GM23338 (cell line): Measurements from ENCODE around the gene MAP4K4. TPM values are rescaled to one million over a fixed set of nuclear protein-coding genes. Genes with fewer than 3 reads are reported as not detected.

Source experiments
- ATAC-seq: fragments of 200-7000 bp; cut with Tn5 transposase; 3 replicates; pipeline ENCODE4 v1.9.1; 2020
- DNase-seq: peaks from one replicate; pipeline ENCODE4 v3.0.0-alpha.2; 2015; ENCODE audit warnings: low spot score
- H2AFZ ChIP-seq: fragments of 200-600 bp; sonication (generic); 2 replicates; pipeline ENCODE4 v1.8.0; 2016; ENCODE audit warnings: antibody characterized with exemption, mild to moderate bottlenecking, moderate library complexity
- H3F3A ChIP-seq: fragments of 200-600 bp; sonication (generic); replicated peaks from 2 replicates; pipeline ENCODE4 v1.8.0; 2017; ENCODE audit warnings: antibody characterized with exemption, mixed run types, low read depth
- H3K27ac ChIP-seq: fragments of 200-600 bp; sonication (generic); 2 replicates; pipeline ENCODE4 v1.6.1; 2016; ENCODE audit warnings: low read depth
- H3K27me3 ChIP-seq: fragments of 200-600 bp; sonication (generic); 2 replicates; pipeline ENCODE4 v1.8.0; 2016; ENCODE audit warnings: mild to moderate bottlenecking, mixed run types, moderate library complexity; ENCODE audit not compliant: insufficient read depth
- H3K36me3 ChIP-seq: fragments of 200-600 bp; sonication (generic); 2 replicates; pipeline ENCODE4 v1.8.0; 2016; ENCODE audit warnings: mild to moderate bottlenecking; ENCODE audit not compliant: insufficient read depth
- H3K4me1 ChIP-seq: fragments of 200-600 bp; sonication (generic); 2 replicates; pipeline ENCODE4 v1.8.0; 2016; ENCODE audit warnings: mild to moderate bottlenecking, moderate library complexity; ENCODE audit not compliant: insufficient read depth
- H3K4me2 ChIP-seq: fragments of 200-600 bp; sonication (generic); 2 replicates; pipeline ENCODE4 v1.7.1; 2017; ENCODE audit warnings: mixed run types
- H3K4me3 ChIP-seq: fragments of 200-600 bp; sonication (generic); 2 replicates; pipeline ENCODE4 v1.6.1; 2016; ENCODE audit warnings: mixed run types
- H3K79me2 ChIP-seq: fragments of 200-600 bp; sonication (generic); replicated peaks from 2 replicates; pipeline ENCODE4 v1.8.0; 2017; ENCODE audit warnings: mild to moderate bottlenecking; ENCODE audit not compliant: insufficient read depth
- H3K9me2 ChIP-seq: fragments of 200-600 bp; sonication (generic); 2 replicates; pipeline ENCODE4 v1.8.0; 2017; ENCODE audit not compliant: insufficient read depth
- H4K20me1 ChIP-seq: fragments of 200-600 bp; sonication (generic); replicated peaks from 2 replicates; pipeline ENCODE4 v1.8.0; 2017; ENCODE audit warnings: mild to moderate bottlenecking; ENCODE audit not compliant: insufficient read depth
- H3K27ac Mint-ChIP-seq: 2 replicates; pipeline ENCODE4 v1.8.0; 2020; ENCODE audit warnings: inconsistent platforms, mild to moderate bottlenecking, moderate library complexity, mixed read lengths
- H3K27me3 Mint-ChIP-seq: 3 replicates; pipeline ENCODE4 v1.8.0; 2022; ENCODE audit warnings: low read depth, mild to moderate bottlenecking, moderate library complexity, mixed read lengths, inconsistent platforms; ENCODE audit not compliant: insufficient read depth, poor library complexity
- H3K36me3 Mint-ChIP-seq: 3 replicates; pipeline ENCODE4 v1.8.0; 2021; ENCODE audit warnings: low read depth, mild to moderate bottlenecking, inconsistent platforms, moderate library complexity, mixed read lengths
- H3K4me1 Mint-ChIP-seq: 3 replicates; pipeline ENCODE4 v1.8.0; 2020; ENCODE audit warnings: mild to moderate bottlenecking, inconsistent platforms, mixed read lengths
- H3K4me3 Mint-ChIP-seq: 3 replicates; pipeline ENCODE4 v1.8.0; 2021; ENCODE audit warnings: moderate library complexity, mild to moderate bottlenecking, inconsistent platforms, mixed read lengths
- H3K9me3 Mint-ChIP-seq: 3 replicates; pipeline ENCODE4 v1.8.0; 2020; ENCODE audit warnings: moderate library complexity, mild to moderate bottlenecking, inconsistent platforms, mixed read lengths
- CREB1 ChIP-seq: fragments of 250-450 bp; sonication (Bioruptor Pico); IDR thresholded peaks from 2 replicates; pipeline ENCODE4 v1.5.0; 2020; ENCODE audit warnings: low read depth, mild to moderate bottlenecking, moderate library complexity
- EZH2 ChIP-seq: fragments of 200-600 bp; sonication (generic); IDR thresholded peaks from one replicate; pipeline ENCODE4 v1.8.0; 2017; ENCODE audit warnings: antibody characterized with exemption, mild to moderate bottlenecking, low read depth; ENCODE audit not compliant: unreplicated experiment
- EZH2phosphoT487 ChIP-seq: fragments of 200-600 bp; sonication (generic); IDR thresholded peaks from one replicate; pipeline ENCODE4 v1.8.1; 2018; ENCODE audit warnings: antibody characterized with exemption; ENCODE audit not compliant: unreplicated experiment
- JUNB ChIP-seq: IDR thresholded peaks from one replicate; pipeline ENCODE4 v1.6.1; 2016; ENCODE audit warnings: antibody characterized with exemption; ENCODE audit not compliant: unreplicated experiment
- NANOG ChIP-seq: IDR thresholded peaks from 2 replicates; pipeline ENCODE4 v1.6.1; 2016; ENCODE audit warnings: antibody characterized with exemption, borderline replicate concordance
- POLR2AphosphoS5 ChIP-seq: IDR thresholded peaks from 2 replicates; pipeline ENCODE4 v1.6.1; 2016; ENCODE audit warnings: antibody characterized with exemption, low read depth
- STAT1 ChIP-seq: IDR thresholded peaks from one replicate; pipeline ENCODE4 v1.6.1; 2016; ENCODE audit warnings: antibody characterized with exemption; ENCODE audit not compliant: unreplicated experiment
- ZNF114 ChIP-seq: fragments of 250-450 bp; sonication (Bioruptor Pico); IDR thresholded peaks from 2 replicates; pipeline ENCODE4 v1.5.0; 2020; ENCODE audit warnings: mild to moderate bottlenecking, moderate library complexity
- ZNF331 ChIP-seq: fragments of 250-450 bp; sonication (Bioruptor Pico); IDR thresholded peaks from 2 replicates; pipeline ENCODE4 v1.5.0; 2020; ENCODE audit warnings: low read depth, mild to moderate bottlenecking, moderate library complexity
- polyA plus RNA-seq: library from polyadenylated mRNA; unstranded; fragments of >200 nt; fragmentation: Nextera tagmentation; extraction: Ambion mirVana; gene quantifications from 2 replicates; pipeline ENCODE4 v1.2.1, GENCODE V29; 2016
- total RNA-seq: library from RNA; depleted of rRNA; stranded (reverse); fragments of >200 nt; shearing (Covaris generic); gene quantifications from 2 replicates; pipeline ENCODE4 v1.2.3, GENCODE V29; 2014
- TF ChIP-seq, protein P1 (sequence below): fragments of 250-450 bp; sonication (Bioruptor Pico); IDR thresholded peaks from 2 replicates; pipeline ENCODE4 v1.5.0; 2020; ENCODE audit warnings: mild to moderate bottlenecking, moderate library complexity
- TF ChIP-seq, protein P2 (sequence below), 2 experiments: fragments of 200-600 bp in 1 of 2; sonication (generic) in 1 of 2; conservative IDR thresholded peaks; 2 replicates each; pipeline versions ENCODE4 v1.5.1 to v1.6.1; 2016 to 2017; ENCODE audit warnings: antibody characterized with exemption in 2 of 2, low read depth in 2 of 2, mild to moderate bottlenecking in 2 of 2, moderate library complexity in 1 of 2
- TF ChIP-seq, protein P3 (sequence below): IDR thresholded peaks from one replicate; pipeline ENCODE4 v1.6.1; 2018; ENCODE audit warnings: antibody characterized with exemption; ENCODE audit not compliant: unreplicated experiment
- TF ChIP-seq, protein P4 (sequence below): IDR thresholded peaks from 2 replicates; pipeline ENCODE4 v1.6.1; 2016; ENCODE audit warnings: antibody characterized with exemption

MAP4K4 gene
- total and polyA plus RNA-seq, 2 experiments from 2014 or later: 34.6 to 99.2 TPM

DNA sequence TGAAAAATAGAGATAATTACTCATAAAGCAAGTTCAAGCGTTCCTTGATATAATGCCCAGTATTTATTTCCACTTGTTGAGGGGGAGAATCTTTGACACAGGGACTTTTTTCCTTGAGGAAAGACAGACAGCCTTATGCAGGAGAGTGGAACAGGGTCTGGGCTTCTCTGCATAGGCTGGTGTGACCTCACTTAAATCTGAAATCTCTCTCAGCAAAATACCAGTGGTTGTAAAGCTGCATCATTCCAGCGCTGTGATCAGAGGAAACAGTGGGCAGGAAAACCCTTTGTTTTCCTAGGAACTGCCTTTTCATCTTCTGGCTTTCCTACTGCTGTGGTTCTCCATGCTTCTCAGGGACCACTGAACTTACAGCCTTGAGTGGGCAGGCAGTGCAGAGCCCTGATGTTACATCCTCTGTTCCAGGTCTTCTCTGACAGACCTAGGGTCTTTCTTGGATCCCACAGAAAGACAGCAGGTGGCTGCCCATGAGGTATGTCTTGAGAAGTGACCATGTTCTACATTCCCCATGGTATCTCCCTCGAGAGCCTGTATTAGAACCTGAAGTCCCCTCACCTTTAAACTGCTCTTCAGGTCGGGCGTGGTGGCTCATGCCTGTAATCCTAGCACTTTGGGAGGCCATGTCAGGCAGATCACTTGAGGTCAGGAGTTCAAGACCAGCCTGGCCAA is 17.6 kb upstream of the MAP4K4 start:
- no peak for DNase-seq
- peak overlapping the region; percentile 59 for H2AFZ ChIP-seq

More for the DNA sequence above, 17.6 kb upstream of the MAP4K4 start:
- Histone ChIP-seq H3K27ac (no peak overlapping the region), H3K27me3 (no peaks in the 10 kb centered on the region), H3K4me3 (no peak overlapping the region), H4K20me1 (no peaks in the 10 kb centered on the region), H3K4me1 (no peaks in the 10 kb centered on the region), H3K36me3 (no peaks in the 10 kb centered on the region), H3K9me2 (0 out of 2 replicates have a peak, but pooled peaks cover 3% of the 10 kb centered on the region), H3F3A (no peaks in the 10 kb centered on the region), H3K79me2 (no peaks in the 10 kb centered on the region), H3K4me2 (no peak overlapping the region)
- Mint-ChIP-seq H3K9me3 (no peaks in the 10 kb centered on the region), H3K36me3 (no peaks in the 10 kb centered on the region), H3K27me3 (peaks cover 2% of the 10 kb centered on the region), H3K27ac (no peak overlapping the region), H3K4me3 (no peak overlapping the region), H3K4me1 (no peaks in the 10 kb centered on the region)
- ATAC-seq: no peak
- TF ChIP-seq CREB1 (CRISPR knock-in tag) (no peak), JUNB (no peak), NANOG (no peak), ZNF114 (CRISPR knock-in tag) (no peak), ZNF331 (CRISPR knock-in tag) (no peak), STAT1 (no peak), POLR2AphosphoS5 (no peak), EZH2phosphoT487 (no peak), EZH2 (no peak)
- TF ChIP-seq, protein P1, sequence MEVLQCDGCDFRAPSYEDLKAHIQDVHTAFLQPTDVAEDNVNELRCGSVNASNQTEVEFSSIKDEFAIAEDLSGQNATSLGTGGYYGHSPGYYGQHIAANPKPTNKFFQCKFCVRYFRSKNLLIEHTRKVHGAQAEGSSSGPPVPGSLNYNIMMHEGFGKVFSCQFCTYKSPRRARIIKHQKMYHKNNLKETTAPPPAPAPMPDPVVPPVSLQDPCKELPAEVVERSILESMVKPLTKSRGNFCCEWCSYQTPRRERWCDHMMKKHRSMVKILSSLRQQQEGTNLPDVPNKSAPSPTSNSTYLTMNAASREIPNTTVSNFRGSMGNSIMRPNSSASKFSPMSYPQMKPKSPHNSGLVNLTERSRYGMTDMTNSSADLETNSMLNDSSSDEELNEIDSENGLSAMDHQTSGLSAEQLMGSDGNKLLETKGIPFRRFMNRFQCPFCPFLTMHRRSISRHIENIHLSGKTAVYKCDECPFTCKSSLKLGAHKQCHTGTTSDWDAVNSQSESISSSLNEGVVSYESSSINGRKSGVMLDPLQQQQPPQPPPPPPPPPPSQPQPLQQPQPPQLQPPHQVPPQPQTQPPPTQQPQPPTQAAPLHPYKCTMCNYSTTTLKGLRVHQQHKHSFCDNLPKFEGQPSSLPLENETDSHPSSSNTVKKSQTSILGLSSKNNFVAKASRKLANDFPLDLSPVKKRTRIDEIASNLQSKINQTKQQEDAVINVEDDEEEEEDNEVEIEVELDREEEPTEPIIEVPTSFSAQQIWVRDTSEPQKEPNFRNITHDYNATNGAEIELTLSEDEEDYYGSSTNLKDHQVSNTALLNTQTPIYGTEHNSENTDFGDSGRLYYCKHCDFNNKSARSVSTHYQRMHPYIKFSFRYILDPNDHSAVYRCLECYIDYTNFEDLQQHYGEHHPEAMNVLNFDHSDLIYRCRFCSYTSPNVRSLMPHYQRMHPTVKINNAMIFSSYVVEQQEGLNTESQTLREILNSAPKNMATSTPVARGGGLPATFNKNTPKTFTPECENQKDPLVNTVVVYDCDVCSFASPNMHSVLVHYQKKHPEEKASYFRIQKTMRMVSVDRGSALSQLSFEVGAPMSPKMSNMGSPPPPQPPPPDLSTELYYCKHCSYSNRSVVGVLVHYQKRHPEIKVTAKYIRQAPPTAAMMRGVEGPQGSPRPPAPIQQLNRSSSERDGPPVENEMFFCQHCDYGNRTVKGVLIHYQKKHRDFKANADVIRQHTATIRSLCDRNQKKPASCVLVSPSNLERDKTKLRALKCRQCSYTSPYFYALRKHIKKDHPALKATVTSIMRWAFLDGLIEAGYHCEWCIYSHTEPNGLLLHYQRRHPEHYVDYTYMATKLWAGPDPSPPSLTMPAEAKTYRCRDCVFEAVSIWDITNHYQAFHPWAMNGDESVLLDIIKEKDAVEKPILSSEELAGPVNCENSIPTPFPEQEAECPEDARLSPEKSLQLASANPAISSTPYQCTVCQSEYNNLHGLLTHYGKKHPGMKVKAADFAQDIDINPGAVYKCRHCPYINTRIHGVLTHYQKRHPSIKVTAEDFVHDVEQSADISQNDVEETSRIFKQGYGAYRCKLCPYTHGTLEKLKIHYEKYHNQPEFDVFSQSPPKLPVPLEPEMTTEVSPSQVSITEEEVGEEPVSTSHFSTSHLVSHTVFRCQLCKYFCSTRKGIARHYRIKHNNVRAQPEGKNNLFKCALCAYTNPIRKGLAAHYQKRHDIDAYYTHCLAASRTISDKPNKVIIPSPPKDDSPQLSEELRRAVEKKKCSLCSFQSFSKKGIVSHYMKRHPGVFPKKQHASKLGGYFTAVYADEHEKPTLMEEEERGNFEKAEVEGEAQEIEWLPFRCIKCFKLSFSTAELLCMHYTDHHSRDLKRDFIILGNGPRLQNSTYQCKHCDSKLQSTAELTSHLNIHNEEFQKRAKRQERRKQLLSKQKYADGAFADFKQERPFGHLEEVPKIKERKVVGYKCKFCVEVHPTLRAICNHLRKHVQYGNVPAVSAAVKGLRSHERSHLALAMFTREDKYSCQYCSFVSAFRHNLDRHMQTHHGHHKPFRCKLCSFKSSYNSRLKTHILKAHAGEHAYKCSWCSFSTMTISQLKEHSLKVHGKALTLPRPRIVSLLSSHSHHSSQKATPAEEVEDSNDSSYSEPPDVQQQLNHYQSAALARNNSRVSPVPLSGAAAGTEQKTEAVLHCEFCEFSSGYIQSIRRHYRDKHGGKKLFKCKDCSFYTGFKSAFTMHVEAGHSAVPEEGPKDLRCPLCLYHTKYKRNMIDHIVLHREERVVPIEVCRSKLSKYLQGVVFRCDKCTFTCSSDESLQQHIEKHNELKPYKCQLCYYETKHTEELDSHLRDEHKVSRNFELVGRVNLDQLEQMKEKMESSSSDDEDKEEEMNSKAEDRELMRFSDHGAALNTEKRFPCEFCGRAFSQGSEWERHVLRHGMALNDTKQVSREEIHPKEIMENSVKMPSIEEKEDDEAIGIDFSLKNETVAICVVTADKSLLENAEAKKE (CRISPR knock-in tag): no peak
- TF ChIP-seq, protein P2, sequence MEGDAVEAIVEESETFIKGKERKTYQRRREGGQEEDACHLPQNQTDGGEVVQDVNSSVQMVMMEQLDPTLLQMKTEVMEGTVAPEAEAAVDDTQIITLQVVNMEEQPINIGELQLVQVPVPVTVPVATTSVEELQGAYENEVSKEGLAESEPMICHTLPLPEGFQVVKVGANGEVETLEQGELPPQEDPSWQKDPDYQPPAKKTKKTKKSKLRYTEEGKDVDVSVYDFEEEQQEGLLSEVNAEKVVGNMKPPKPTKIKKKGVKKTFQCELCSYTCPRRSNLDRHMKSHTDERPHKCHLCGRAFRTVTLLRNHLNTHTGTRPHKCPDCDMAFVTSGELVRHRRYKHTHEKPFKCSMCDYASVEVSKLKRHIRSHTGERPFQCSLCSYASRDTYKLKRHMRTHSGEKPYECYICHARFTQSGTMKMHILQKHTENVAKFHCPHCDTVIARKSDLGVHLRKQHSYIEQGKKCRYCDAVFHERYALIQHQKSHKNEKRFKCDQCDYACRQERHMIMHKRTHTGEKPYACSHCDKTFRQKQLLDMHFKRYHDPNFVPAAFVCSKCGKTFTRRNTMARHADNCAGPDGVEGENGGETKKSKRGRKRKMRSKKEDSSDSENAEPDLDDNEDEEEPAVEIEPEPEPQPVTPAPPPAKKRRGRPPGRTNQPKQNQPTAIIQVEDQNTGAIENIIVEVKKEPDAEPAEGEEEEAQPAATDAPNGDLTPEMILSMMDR (conservative IDR thresholded peaks at IDR 0.05; ENCODE audit: low read depth in 2 of 2): no peak
- TF ChIP-seq, protein P3, sequence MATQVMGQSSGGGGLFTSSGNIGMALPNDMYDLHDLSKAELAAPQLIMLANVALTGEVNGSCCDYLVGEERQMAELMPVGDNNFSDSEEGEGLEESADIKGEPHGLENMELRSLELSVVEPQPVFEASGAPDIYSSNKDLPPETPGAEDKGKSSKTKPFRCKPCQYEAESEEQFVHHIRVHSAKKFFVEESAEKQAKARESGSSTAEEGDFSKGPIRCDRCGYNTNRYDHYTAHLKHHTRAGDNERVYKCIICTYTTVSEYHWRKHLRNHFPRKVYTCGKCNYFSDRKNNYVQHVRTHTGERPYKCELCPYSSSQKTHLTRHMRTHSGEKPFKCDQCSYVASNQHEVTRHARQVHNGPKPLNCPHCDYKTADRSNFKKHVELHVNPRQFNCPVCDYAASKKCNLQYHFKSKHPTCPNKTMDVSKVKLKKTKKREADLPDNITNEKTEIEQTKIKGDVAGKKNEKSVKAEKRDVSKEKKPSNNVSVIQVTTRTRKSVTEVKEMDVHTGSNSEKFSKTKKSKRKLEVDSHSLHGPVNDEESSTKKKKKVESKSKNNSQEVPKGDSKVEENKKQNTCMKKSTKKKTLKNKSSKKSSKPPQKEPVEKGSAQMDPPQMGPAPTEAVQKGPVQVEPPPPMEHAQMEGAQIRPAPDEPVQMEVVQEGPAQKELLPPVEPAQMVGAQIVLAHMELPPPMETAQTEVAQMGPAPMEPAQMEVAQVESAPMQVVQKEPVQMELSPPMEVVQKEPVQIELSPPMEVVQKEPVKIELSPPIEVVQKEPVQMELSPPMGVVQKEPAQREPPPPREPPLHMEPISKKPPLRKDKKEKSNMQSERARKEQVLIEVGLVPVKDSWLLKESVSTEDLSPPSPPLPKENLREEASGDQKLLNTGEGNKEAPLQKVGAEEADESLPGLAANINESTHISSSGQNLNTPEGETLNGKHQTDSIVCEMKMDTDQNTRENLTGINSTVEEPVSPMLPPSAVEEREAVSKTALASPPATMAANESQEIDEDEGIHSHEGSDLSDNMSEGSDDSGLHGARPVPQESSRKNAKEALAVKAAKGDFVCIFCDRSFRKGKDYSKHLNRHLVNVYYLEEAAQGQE: no peak
- TF ChIP-seq, protein P4, sequence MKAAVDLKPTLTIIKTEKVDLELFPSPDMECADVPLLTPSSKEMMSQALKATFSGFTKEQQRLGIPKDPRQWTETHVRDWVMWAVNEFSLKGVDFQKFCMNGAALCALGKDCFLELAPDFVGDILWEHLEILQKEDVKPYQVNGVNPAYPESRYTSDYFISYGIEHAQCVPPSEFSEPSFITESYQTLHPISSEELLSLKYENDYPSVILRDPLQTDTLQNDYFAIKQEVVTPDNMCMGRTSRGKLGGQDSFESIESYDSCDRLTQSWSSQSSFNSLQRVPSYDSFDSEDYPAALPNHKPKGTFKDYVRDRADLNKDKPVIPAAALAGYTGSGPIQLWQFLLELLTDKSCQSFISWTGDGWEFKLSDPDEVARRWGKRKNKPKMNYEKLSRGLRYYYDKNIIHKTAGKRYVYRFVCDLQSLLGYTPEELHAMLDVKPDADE: no peak
